ENCODE measurements around the gene RBM39.

DNA sequence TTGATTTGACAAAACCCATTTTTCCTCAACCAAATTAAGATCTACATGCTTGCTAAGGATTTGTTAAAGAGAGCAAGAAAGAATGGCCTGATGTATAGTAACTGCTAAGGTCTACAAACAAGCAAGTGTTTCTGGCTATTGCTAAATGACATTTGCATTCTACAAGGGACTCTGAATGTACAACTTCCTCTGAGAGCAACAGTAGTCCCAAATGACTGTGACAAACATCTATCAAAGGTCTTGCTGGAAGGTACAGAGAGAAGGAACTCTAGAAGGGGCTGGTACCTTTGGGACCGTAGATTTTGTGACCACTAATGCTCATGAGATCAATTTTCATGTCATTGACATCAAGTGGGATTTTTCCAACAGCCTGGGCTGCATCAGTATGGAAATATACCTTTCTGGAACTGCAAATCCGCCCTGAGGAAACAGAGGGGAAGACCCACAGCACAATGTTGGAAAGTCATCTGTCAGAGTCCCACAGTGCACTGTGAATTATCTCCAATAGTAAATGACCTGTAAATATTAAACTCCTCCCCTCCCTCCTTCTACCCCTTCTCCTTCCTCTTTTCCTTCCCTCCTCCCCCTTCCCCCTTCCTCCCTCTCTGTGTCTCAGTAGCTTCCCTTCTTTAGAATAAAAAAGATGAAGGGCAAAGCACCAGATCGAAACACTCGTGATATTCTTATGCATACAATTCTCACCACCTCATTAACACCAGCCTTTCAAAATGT, 61.4 kb downstream of the RBM39 start:
- TF ChIP-seq, protein P1, sequence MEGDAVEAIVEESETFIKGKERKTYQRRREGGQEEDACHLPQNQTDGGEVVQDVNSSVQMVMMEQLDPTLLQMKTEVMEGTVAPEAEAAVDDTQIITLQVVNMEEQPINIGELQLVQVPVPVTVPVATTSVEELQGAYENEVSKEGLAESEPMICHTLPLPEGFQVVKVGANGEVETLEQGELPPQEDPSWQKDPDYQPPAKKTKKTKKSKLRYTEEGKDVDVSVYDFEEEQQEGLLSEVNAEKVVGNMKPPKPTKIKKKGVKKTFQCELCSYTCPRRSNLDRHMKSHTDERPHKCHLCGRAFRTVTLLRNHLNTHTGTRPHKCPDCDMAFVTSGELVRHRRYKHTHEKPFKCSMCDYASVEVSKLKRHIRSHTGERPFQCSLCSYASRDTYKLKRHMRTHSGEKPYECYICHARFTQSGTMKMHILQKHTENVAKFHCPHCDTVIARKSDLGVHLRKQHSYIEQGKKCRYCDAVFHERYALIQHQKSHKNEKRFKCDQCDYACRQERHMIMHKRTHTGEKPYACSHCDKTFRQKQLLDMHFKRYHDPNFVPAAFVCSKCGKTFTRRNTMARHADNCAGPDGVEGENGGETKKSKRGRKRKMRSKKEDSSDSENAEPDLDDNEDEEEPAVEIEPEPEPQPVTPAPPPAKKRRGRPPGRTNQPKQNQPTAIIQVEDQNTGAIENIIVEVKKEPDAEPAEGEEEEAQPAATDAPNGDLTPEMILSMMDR (IDR thresholded peaks at IDR 0.05) = no peak
- TF ChIP-seq ZFX (IDR thresholded peaks at IDR 0.05; ENCODE audit: borderline replicate concordance) = no peak
